ENCODE results near the gene PRKAG2.

PRKAG2 gene

GRCh38 chr7:151896086-151896485, 19.2 kb upstream of the PRKAG2 start:
- no peak for TF ChIP-seq CTCF (IDR thresholded peaks at IDR 0.05; ENCODE audit: insufficient read depth, low read depth, low read length, missing control alignments)
- DNase-seq (ENCODE audit: low read depth): no peak
- H3K4me3 ChIP-seq (ENCODE audit: low read length): no peak overlapping the region

- peak; percentile 76 for DNase-seq (ENCODE audit: low read depth)
- no peak for TF ChIP-seq CTCF (IDR thresholded peaks at IDR 0.05; ENCODE audit: insufficient read depth, low read depth, low read length, missing control alignments)
- no peak overlapping the region for H3K4me3 ChIP-seq (ENCODE audit: low read length)
Measured at GRCh38 chr7:151895631-151896031, 18.7 kb upstream of the PRKAG2 start.

- TF ChIP-seq CTCF (IDR thresholded peaks at IDR 0.05; ENCODE audit: insufficient read depth, low read depth, low read length, missing control alignments): no peak
- peak; percentile 64 for DNase-seq (ENCODE audit: low read depth)
- no peak overlapping the region for H3K4me3 ChIP-seq (ENCODE audit: low read length)
Measured at GRCh38 chr7:151895008-151895630, 18.2 kb upstream of the PRKAG2 start.

GRCh38 chr7:151894111-151895007, 17.4 kb upstream of the PRKAG2 start:
- no peak for TF ChIP-seq CTCF (IDR thresholded peaks at IDR 0.05; ENCODE audit: insufficient read depth, low read depth, low read length, missing control alignments)
- no peak for DNase-seq (ENCODE audit: low read depth)
- no peak overlapping the region for H3K4me3 ChIP-seq (ENCODE audit: low read length)

- no peak for DNase-seq (ENCODE audit: low read depth)
- no peak for TF ChIP-seq CTCF (IDR thresholded peaks at IDR 0.05; ENCODE audit: insufficient read depth, low read depth, low read length, missing control alignments)
Measured at GRCh38 chr7:151893405-151893923, 16.5 kb upstream of the PRKAG2 start.

GRCh38 chr7:151891753-151892152, 14.8 kb upstream of the PRKAG2 start:
- TF ChIP-seq CTCF (IDR thresholded peaks at IDR 0.05; ENCODE audit: insufficient read depth, low read depth, low read length, missing control alignments): no peak
- DNase-seq (ENCODE audit: low read depth): no peak
- no peak overlapping the region for H3K4me3 ChIP-seq (ENCODE audit: low read length)

More at GRCh38 chr7:151893405-151893923, 16.5 kb upstream of the PRKAG2 start:
- H3K4me3 ChIP-seq (ENCODE audit: low read length): no peak overlapping the region
